H9 (cell line): Measurements from ENCODE around the gene CDKL4. TPM values are rescaled to one million over a fixed set of nuclear protein-coding genes. Genes with fewer than 3 reads are reported as not detected.

ENCODE experiments used
- DNase-seq: peaks from one replicate; pipeline ENCODE4 v3.0.0-alpha.2; 2017
- H2AFZ ChIP-seq: one replicate; pipeline ENCODE4 v1.6.1; 2013; ENCODE audit warnings: mild to moderate bottlenecking, low read length, control low read depth, moderate library complexity
- H2AK5ac ChIP-seq: 2 replicates; pipeline ENCODE4 v1.6.1; 2013; ENCODE audit warnings: low read length, control low read depth, mixed read lengths; ENCODE audit not compliant: insufficient read length
- H2BK120ac ChIP-seq: one replicate; pipeline ENCODE4 v1.6.1; 2013; ENCODE audit warnings: low read depth, mild to moderate bottlenecking, low read length, control low read depth, inconsistent platforms; ENCODE audit not compliant: poor library complexity, severe bottlenecking
- H2BK12ac ChIP-seq: 2 replicates; pipeline ENCODE4 v1.6.1; 2013; ENCODE audit warnings: low read length, control low read depth, mixed read lengths, low read depth; ENCODE audit not compliant: insufficient read length
- H2BK15ac ChIP-seq: 2 replicates; pipeline ENCODE4 v1.6.1; 2013; ENCODE audit warnings: low read depth, low read length, control low read depth
- H2BK20ac ChIP-seq: one replicate; pipeline ENCODE4 v1.6.1; 2013; ENCODE audit warnings: low read depth, mild to moderate bottlenecking, low read length, control low read depth, inconsistent platforms; ENCODE audit not compliant: poor library complexity, severe bottlenecking
- H2BK5ac ChIP-seq: 2 replicates; pipeline ENCODE4 v1.6.1; 2013; ENCODE audit warnings: low read length, control low read depth, mixed read lengths; ENCODE audit not compliant: insufficient read length
- H3K14ac ChIP-seq: 2 replicates; pipeline ENCODE4 v1.6.1; 2013; ENCODE audit warnings: low read length, control low read depth; ENCODE audit not compliant: insufficient read depth
- H3K18ac ChIP-seq: 2 replicates; pipeline ENCODE4 v1.6.1; 2013; ENCODE audit warnings: low read depth, mild to moderate bottlenecking, mixed read lengths, low read length, control low read depth; ENCODE audit not compliant: insufficient read length
- H3K23ac ChIP-seq: 2 replicates; pipeline ENCODE4 v1.6.1; 2013; ENCODE audit warnings: low read length, control low read depth, mixed read lengths, low read depth; ENCODE audit not compliant: insufficient read length
- H3K23me2 ChIP-seq: 2 replicates; pipeline ENCODE4 v1.6.1; 2013; ENCODE audit warnings: low read depth, mild to moderate bottlenecking, mixed read lengths, low read length, control low read depth; ENCODE audit not compliant: insufficient read length, poor library complexity, severe bottlenecking
- H3K27ac ChIP-seq: 2 replicates; pipeline ENCODE4 v1.5.1; 2013; ENCODE audit warnings: low read length, control low read depth, mixed read lengths, low read depth; ENCODE audit not compliant: insufficient read length
- H3K27me3 ChIP-seq: 2 replicates; pipeline ENCODE4 v1.6.1; 2013; ENCODE audit warnings: low read length, control low read depth, inconsistent platforms; ENCODE audit not compliant: insufficient read depth
- H3K4ac ChIP-seq: 2 replicates; pipeline ENCODE4 v1.6.1; 2013; ENCODE audit warnings: low read depth, mild to moderate bottlenecking, control low read depth, inconsistent platforms, low read length, moderate library complexity
- H3K4me1 ChIP-seq: 2 replicates; pipeline ENCODE4 v1.6.1; 2013; ENCODE audit warnings: low read length, control low read depth, inconsistent platforms; ENCODE audit not compliant: insufficient read depth
- H3K4me2 ChIP-seq: 2 replicates; pipeline ENCODE4 v1.6.1; 2013; ENCODE audit warnings: low read length, control low read depth, mixed read lengths; ENCODE audit not compliant: insufficient read length, insufficient read depth
- H3K56ac ChIP-seq: 2 replicates; pipeline ENCODE4 v1.6.1; 2013; ENCODE audit warnings: low read depth, mild to moderate bottlenecking, mixed read lengths, low read length, control low read depth; ENCODE audit not compliant: insufficient read length
- H3K79me1 ChIP-seq: 2 replicates; pipeline ENCODE4 v1.6.1; 2013; ENCODE audit warnings: low read depth, mild to moderate bottlenecking, moderate library complexity, low read length, control low read depth, inconsistent platforms; ENCODE audit not compliant: insufficient read depth, poor library complexity, severe bottlenecking
- H3K79me2 ChIP-seq: 2 replicates; pipeline ENCODE4 v1.6.1; 2013; ENCODE audit warnings: low read length, control low read depth, inconsistent platforms; ENCODE audit not compliant: insufficient read depth
- H3K9ac ChIP-seq: 2 replicates; pipeline ENCODE4 v1.6.1; 2013; ENCODE audit warnings: low read length, control low read depth, mixed read lengths; ENCODE audit not compliant: insufficient read length; ENCODE audit errors: extremely low read depth
- H3K9me3 ChIP-seq: one replicate; pipeline ENCODE4 v1.6.1; 2013; ENCODE audit warnings: low read depth, low read length, inconsistent platforms; ENCODE audit not compliant: control insufficient read depth
- H3T11ph ChIP-seq: one replicate; pipeline ENCODE4 v1.6.1; 2013; ENCODE audit warnings: mild to moderate bottlenecking, low read length, control low read depth, inconsistent platforms
- H4K20me1 ChIP-seq: one replicate; pipeline ENCODE4 v1.6.1; 2013; ENCODE audit not compliant: control insufficient read depth, insufficient read length, insufficient read depth
- H4K5ac ChIP-seq: 2 replicates; pipeline ENCODE4 v1.6.1; 2013; ENCODE audit warnings: low read depth, mild to moderate bottlenecking, mixed read lengths, low read length, control low read depth; ENCODE audit not compliant: insufficient read length
- H4K8ac ChIP-seq: replicated peaks from 2 replicates; pipeline ENCODE4 v1.6.1; 2013; ENCODE audit warnings: low read length, control low read depth, mixed read lengths, low read depth; ENCODE audit not compliant: insufficient read length
- H4K91ac ChIP-seq: 2 replicates; pipeline ENCODE4 v1.6.1; 2013; ENCODE audit warnings: low read depth, mild to moderate bottlenecking, moderate library complexity, mixed read lengths, low read length, control low read depth; ENCODE audit not compliant: insufficient read length
- H3K27ac Mint-ChIP-seq, 3 experiments: 2 replicates in 2 of 3; 3 replicates in 1 of 3; pipeline ENCODE4 v1.8.0; 2020 to 2021; ENCODE audit warnings: mixed read lengths in 3 of 3, mild to moderate bottlenecking in 1 of 3, moderate library complexity in 1 of 3
- H3K27me3 Mint-ChIP-seq: 2 replicates; pipeline ENCODE4 v1.8.0; 2021; ENCODE audit warnings: low read depth, mild to moderate bottlenecking, moderate library complexity, mixed read lengths
- H3K36me3 Mint-ChIP-seq, 3 experiments: 2 replicates in 2 of 3; 3 replicates in 1 of 3; pipeline ENCODE4 v1.8.0; 2020 to 2021; ENCODE audit warnings: low read depth in 3 of 3, mixed read lengths in 3 of 3; ENCODE audit not compliant: insufficient read depth in 1 of 3
- H3K4me1 Mint-ChIP-seq, 2 experiments: 2 replicates each; pipeline ENCODE4 v1.8.0; 2020; ENCODE audit warnings: mixed read lengths in 2 of 2
- H3K4me3 Mint-ChIP-seq, 2 experiments: 2 replicates in 1 of 2; 3 replicates in 1 of 2; pipeline ENCODE4 v1.8.0; 2020 to 2021; ENCODE audit warnings: mild to moderate bottlenecking in 2 of 2, mixed read lengths in 2 of 2, moderate library complexity in 1 of 2
- H3K9me3 Mint-ChIP-seq, 2 experiments: 2 replicates in 1 of 2; 3 replicates in 1 of 2; pipeline ENCODE4 v1.8.0; 2020; ENCODE audit warnings: mild to moderate bottlenecking in 2 of 2, mixed read lengths in 2 of 2, moderate library complexity in 1 of 2
- WGBS: extraction: QIAGEN DNeasy Blood & Tissue Kit; methylation state at CpG from one replicate; pipeline ENCODE4 v1.1.7; 2013; ENCODE audit warnings: missing lambda C conversion rate, low lambda C conversion rate, mixed read lengths; ENCODE audit not compliant: insufficient read length; ENCODE audit errors: extremely low coverage; 5-methylcytosine and 5-hydroxymethylcytosine counted together
- total RNA-seq: library from RNA; stranded (reverse); gene quantifications from 2 replicates; pipeline ENCODE4 v1.2.1, GENCODE V29; 2021
- TF ChIP-seq, protein P1 (sequence below): fragments of 200-600 bp; sonication (generic); conservative IDR thresholded peaks from 3 replicates; pipeline ENCODE4 v1.8.0; 2021; ENCODE audit warnings: antibody characterized with exemption, mild to moderate bottlenecking

CDKL4 gene
- total RNA-seq, 1 experiment from 2014 or later = not detected

DNA sequence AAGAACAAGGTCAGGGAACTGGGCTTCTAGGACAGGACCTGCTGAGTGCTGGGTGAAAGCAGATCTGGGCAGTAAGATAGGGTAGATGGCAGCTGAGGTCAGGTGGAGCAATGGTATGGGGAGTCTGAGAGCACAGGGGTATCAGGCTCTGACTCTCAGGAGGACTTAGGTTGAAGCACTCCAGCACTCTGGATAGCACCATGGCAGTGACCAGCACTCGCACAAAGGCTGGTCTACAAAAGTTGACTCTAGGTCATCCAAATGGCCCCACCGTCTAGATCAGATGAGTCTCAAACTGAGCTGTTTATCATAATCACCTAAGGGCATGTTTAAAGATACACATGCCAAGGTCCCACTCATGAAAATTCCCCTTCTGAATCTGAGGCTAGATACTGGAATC, 60.1 kb downstream of the CDKL4 start:
- no peak overlapping the region for H3K4me3 Mint-ChIP-seq
- H3K9ac ChIP-seq = no peak overlapping the region
- no peak overlapping the region for H3K14ac ChIP-seq
- H3K4me1 Mint-ChIP-seq = peaks cover 0 to 4% of the 10 kb centered on the region in 2 experiments; a peak in 2 of 4 replicates
- H3K9me3 Mint-ChIP-seq = no peaks in the 10 kb centered on the region; a peak in 1 of 5 replicates
- no CpG with 5 or more reads among the region's 2 CpGs for WGBS
- H3K27me3 Mint-ChIP-seq = no peaks in the 10 kb centered on the region; the same call in 1 of the 2 replicates
- TF ChIP-seq, protein P1, sequence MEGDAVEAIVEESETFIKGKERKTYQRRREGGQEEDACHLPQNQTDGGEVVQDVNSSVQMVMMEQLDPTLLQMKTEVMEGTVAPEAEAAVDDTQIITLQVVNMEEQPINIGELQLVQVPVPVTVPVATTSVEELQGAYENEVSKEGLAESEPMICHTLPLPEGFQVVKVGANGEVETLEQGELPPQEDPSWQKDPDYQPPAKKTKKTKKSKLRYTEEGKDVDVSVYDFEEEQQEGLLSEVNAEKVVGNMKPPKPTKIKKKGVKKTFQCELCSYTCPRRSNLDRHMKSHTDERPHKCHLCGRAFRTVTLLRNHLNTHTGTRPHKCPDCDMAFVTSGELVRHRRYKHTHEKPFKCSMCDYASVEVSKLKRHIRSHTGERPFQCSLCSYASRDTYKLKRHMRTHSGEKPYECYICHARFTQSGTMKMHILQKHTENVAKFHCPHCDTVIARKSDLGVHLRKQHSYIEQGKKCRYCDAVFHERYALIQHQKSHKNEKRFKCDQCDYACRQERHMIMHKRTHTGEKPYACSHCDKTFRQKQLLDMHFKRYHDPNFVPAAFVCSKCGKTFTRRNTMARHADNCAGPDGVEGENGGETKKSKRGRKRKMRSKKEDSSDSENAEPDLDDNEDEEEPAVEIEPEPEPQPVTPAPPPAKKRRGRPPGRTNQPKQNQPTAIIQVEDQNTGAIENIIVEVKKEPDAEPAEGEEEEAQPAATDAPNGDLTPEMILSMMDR = no peak
- no peaks in the 10 kb centered on the region for H3K4me1 ChIP-seq
- no peaks in the 10 kb centered on the region for H3K79me2 ChIP-seq
- H4K8ac ChIP-seq = no peak overlapping the region
- H4K5ac ChIP-seq = no peak overlapping the region
- H3K36me3 Mint-ChIP-seq = no peaks in the 10 kb centered on the region
- H3T11ph ChIP-seq = no peak overlapping the region
- no peak overlapping the region for H3K27ac Mint-ChIP-seq
- no peak overlapping the region for H2BK20ac ChIP-seq
- H3K4ac ChIP-seq = no peak overlapping the region
- no peak overlapping the region for H2AFZ ChIP-seq
- H3K9me3 ChIP-seq = no peaks in the 10 kb centered on the region
- H3K27ac ChIP-seq = no peak overlapping the region
- no peak overlapping the region for H2BK5ac ChIP-seq
- H3K23ac ChIP-seq = no peak overlapping the region
- no peaks in the 10 kb centered on the region for H4K20me1 ChIP-seq
- H2BK15ac ChIP-seq = no peak overlapping the region
- no peak overlapping the region for H3K18ac ChIP-seq
- H3K79me1 ChIP-seq = no peaks in the 10 kb centered on the region
- H3K4me2 ChIP-seq = no peak overlapping the region
- H3K27me3 ChIP-seq = no peaks in the 10 kb centered on the region
- no peak overlapping the region for H2AK5ac ChIP-seq
- no peak overlapping the region for H4K91ac ChIP-seq
- DNase-seq = no peak
- H3K23me2 ChIP-seq = no peaks in the 10 kb centered on the region
- no peak overlapping the region for H2BK120ac ChIP-seq
- no peak overlapping the region for H3K56ac ChIP-seq
- no peak overlapping the region for H2BK12ac ChIP-seq
